H1 (cell line): Measurements from ENCODE around the gene USH2A.

Experiments used
- CBX5 ChIP-seq: fragments of 300-800, 300-1000 bp; sonication (generic); IDR thresholded peaks from 2 replicates; pipeline ENCODE4 v1.7.1; 2016; ENCODE audit warnings: antibody characterized with exemption, low read length, low read depth
- CEBPB ChIP-seq: IDR thresholded peaks from 2 replicates; pipeline ENCODE4 v1.6.1; 2012; ENCODE audit warnings: low read depth, low read length
- CHD2 ChIP-seq: IDR thresholded peaks from 2 replicates; pipeline ENCODE4 v1.6.1; 2012; ENCODE audit warnings: low read length, improper control_type of control experiment
- HDAC6 ChIP-seq: IDR thresholded peaks from one replicate; pipeline ENCODE4 v1.7.1; 2012; ENCODE audit warnings: low read depth, mild to moderate bottlenecking, inconsistent platforms, low read length, moderate library complexity
- POLR2A ChIP-seq, 2 experiments: IDR thresholded peaks; 1 replicate in 1 of 2; 2 replicates in 1 of 2; pipeline ENCODE4 v1.6.1; 2011; ENCODE audit warnings: low read depth in 2 of 2, low read length in 2 of 2, mild to moderate bottlenecking in 2 of 2; ENCODE audit errors: control extremely low read depth in 1 of 2
- SIN3A ChIP-seq, 2 experiments: IDR thresholded peaks in 1 of 2; conservative IDR thresholded peaks in 1 of 2; 2 replicates each; pipeline ENCODE4 v1.6.1; 2011 to 2012; ENCODE audit warnings: low read length in 2 of 2, improper control_type of control experiment in 1 of 2, low read depth in 1 of 2, mild to moderate bottlenecking in 1 of 2
- TAF1 ChIP-seq: IDR thresholded peaks from 2 replicates; pipeline ENCODE4 v1.6.1; 2011; ENCODE audit warnings: mild to moderate bottlenecking, low read depth, low read length
- TF ChIP-seq, protein P1 (sequence below): IDR thresholded peaks from 2 replicates; pipeline ENCODE4 v1.6.1; 2011; ENCODE audit warnings: low read depth, mild to moderate bottlenecking, low read length; ENCODE audit not compliant: insufficient read depth

GRCh38 chr1:215637041-215637573 is 786.1 kb downstream of the USH2A start:
- TF ChIP-seq CHD2 (no peak), CEBPB (no peak), POLR2A (IDR thresholded peaks at IDR 0.05; ENCODE audit: control extremely low read depth in 1 of 2, low read depth in 2 of 2, low read length in 2 of 2) (no peak), HDAC6 (no peak), TAF1 (no peak), CBX5 (no peak), SIN3A (conservative IDR thresholded peaks at IDR 0.05 in 1 of 2, IDR thresholded peaks at IDR 0.05 in 1 of 2; ENCODE audit: low read depth in 1 of 2, low read length in 2 of 2) (no peak)
- TF ChIP-seq, protein P1, sequence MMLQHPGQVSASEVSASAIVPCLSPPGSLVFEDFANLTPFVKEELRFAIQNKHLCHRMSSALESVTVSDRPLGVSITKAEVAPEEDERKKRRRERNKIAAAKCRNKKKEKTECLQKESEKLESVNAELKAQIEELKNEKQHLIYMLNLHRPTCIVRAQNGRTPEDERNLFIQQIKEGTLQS = no peak
